ENCODE measurements around the gene SUCLA2. TPM values are rescaled to one million over a fixed set of nuclear protein-coding genes. Genes with fewer than 3 reads are reported as not detected.

The SUCLA2 gene
- total and polyA plus RNA-seq, 2 donors (not counting 1 experiment from before 2014, with no cell fraction given), result 15.9 to 33.7 TPM

DNA sequence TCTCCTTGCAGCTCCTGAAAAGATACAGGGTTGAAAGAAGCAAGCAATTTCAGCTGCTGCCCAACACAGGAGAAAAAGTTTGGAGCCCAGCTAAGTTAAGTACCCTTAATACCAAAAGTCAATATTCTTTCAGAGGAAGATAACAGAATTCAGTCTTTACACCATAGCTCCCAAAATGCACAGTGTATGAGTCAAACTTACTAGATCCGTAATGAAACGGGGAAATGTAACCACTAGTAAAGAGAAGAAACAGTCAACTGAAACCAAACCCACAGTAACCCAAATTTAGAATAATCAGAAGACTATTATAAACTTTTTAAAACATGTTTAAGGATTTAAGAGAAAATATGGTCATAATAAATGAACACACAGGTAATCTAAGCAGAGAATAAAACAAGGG is 45.2 kb downstream of the SUCLA2 start:
- TF ChIP-seq EZH2 (IDR thresholded peaks at IDR 0.05; ENCODE audit: borderline replicate concordance, insufficient read depth, low read depth, low read length, poor library complexity, severe bottlenecking), result no peak
- TF ChIP-seq, protein P1, sequence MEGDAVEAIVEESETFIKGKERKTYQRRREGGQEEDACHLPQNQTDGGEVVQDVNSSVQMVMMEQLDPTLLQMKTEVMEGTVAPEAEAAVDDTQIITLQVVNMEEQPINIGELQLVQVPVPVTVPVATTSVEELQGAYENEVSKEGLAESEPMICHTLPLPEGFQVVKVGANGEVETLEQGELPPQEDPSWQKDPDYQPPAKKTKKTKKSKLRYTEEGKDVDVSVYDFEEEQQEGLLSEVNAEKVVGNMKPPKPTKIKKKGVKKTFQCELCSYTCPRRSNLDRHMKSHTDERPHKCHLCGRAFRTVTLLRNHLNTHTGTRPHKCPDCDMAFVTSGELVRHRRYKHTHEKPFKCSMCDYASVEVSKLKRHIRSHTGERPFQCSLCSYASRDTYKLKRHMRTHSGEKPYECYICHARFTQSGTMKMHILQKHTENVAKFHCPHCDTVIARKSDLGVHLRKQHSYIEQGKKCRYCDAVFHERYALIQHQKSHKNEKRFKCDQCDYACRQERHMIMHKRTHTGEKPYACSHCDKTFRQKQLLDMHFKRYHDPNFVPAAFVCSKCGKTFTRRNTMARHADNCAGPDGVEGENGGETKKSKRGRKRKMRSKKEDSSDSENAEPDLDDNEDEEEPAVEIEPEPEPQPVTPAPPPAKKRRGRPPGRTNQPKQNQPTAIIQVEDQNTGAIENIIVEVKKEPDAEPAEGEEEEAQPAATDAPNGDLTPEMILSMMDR (IDR thresholded peaks at IDR 0.05), result no peak
- ATAC-seq (ENCODE audit: low read depth), result no peak
- no peaks in the 10 kb centered on the region for H3K79me2 ChIP-seq (ENCODE audit: control insufficient read depth, insufficient read depth, low read length)
- H2AFZ ChIP-seq (ENCODE audit: insufficient read depth, low read depth, low read length, poor library complexity, severe bottlenecking), result no peak overlapping the region
- H3K36me3 ChIP-seq (replicated peaks in 1 of 2; ENCODE audit: control extremely low read depth in 1 of 2, control insufficient read depth in 1 of 2, extremely low read depth in 1 of 2, insufficient read depth in 2 of 2, low read length in 1 of 2), result peaks cover 8 to 24% of the 10 kb centered on the region in 2 experiments
- H3K27ac ChIP-seq (ENCODE audit: low read length in 2 of 2), result no peak overlapping the region
- no CpG with 5 or more reads among the region's 2 CpGs for WGBS (ENCODE audit: insufficient coverage)
- H3K4me1 ChIP-seq (ENCODE audit: control insufficient read depth in 2 of 2, insufficient read depth in 2 of 2, low read length in 2 of 2), result no peaks in the 10 kb centered on the region
- CTCF ChIA-PET, result no interaction called here
- no peak overlapping the region for H3K4me3 ChIP-seq (ENCODE audit: control extremely low read depth in 1 of 5, extremely low read depth in 1 of 5, insufficient read depth in 1 of 5, low read depth in 2 of 5, low read length in 4 of 5)
- intact Hi-C loops (cut with micrococcal nuclease), result no loop called here
- POLR2A ChIA-PET, result no interaction called here
- DNase-seq, result no peak
- Mint-ChIP-seq H3K4me1 (no peaks in the 10 kb centered on the region), H3K27me3 (no peaks in the 10 kb centered on the region), H3K4me3 (no peak overlapping the region), H3K9me3 (ENCODE audit: insufficient read depth) (peaks cover 14% of the 10 kb centered on the region), H3K27ac (no peak overlapping the region)
- H3K9ac ChIP-seq (ENCODE audit: low read length), result no peak overlapping the region
- H4K20me1 ChIP-seq (ENCODE audit: control insufficient read depth, insufficient read depth, low read length, poor library complexity, severe bottlenecking), result no peaks in the 10 kb centered on the region
- H3K9me3 ChIP-seq (ENCODE audit: control extremely low read depth in 1 of 3, control insufficient read depth in 2 of 3, insufficient read depth in 1 of 3, low read length in 2 of 3), result peaks cover 3 to 21% (median 8%) of the 10 kb centered on the region in 3 donors
- H3K4me2 ChIP-seq (replicated peaks; ENCODE audit: low read depth, low read length, poor library complexity, severe bottlenecking), result no peak overlapping the region
- H3K27me3 ChIP-seq (replicated peaks in 1 of 4; ENCODE audit: control extremely low read depth in 1 of 4, control insufficient read depth in 3 of 4, insufficient read depth in 4 of 4, low read length in 3 of 4), result no peaks in the 10 kb centered on the region

DNA sequence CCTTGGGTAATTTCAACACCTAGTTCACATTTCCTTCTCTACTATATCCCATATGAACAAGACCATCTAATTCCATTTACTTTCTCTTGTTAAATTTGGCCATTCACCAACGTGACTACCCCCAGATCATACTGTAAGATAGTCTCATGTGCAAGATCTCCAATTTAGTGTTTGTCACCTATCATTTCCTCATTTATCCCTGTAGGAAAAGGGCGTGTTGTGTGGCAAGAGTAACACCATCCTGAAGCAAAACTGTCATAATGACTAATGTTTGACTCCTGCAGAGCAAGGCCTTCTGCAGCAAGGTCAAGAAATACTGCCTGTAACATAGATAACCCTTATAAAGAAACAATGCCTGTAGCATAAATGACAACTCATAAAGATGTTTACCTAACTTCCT is 51.3 kb downstream of the SUCLA2 start:
- H3K27me3 Mint-ChIP-seq, result no peaks in the 10 kb centered on the region
- intact Hi-C loops (cut with micrococcal nuclease), result no loop called here

More for the DNA sequence above, 51.3 kb downstream of the SUCLA2 start:
- ChIA-PET CTCF (no interaction called here), POLR2A (no interaction called here)
- no peak overlapping the region for H3K4me3 Mint-ChIP-seq
- no peaks in the 10 kb centered on the region for H3K9me3 ChIP-seq (ENCODE audit: control extremely low read depth in 1 of 3, control insufficient read depth in 2 of 3, insufficient read depth in 1 of 3, low read length in 2 of 3)
- H3K27me3 ChIP-seq (replicated peaks in 1 of 4; ENCODE audit: control extremely low read depth in 1 of 4, control insufficient read depth in 3 of 4, insufficient read depth in 4 of 4, low read length in 3 of 4), result no peaks in the 10 kb centered on the region
- ATAC-seq (ENCODE audit: low read depth), result no peak
- H3K27ac Mint-ChIP-seq, result no peak overlapping the region
- TF ChIP-seq, protein P1 (IDR thresholded peaks at IDR 0.05), result no peak
- no peak for TF ChIP-seq EZH2 (IDR thresholded peaks at IDR 0.05; ENCODE audit: borderline replicate concordance, insufficient read depth, low read depth, low read length, poor library complexity, severe bottlenecking)
- H2AFZ ChIP-seq (ENCODE audit: insufficient read depth, low read depth, low read length, poor library complexity, severe bottlenecking), result no peak overlapping the region
- no peaks in the 10 kb centered on the region for H3K79me2 ChIP-seq (ENCODE audit: control insufficient read depth, insufficient read depth, low read length)
- H3K4me1 Mint-ChIP-seq, result no peaks in the 10 kb centered on the region
- H3K27ac ChIP-seq (ENCODE audit: low read length in 2 of 2), result no peak overlapping the region
- peaks cover 0 to 38% of the 10 kb centered on the region in 2 experiments for H3K36me3 ChIP-seq (replicated peaks in 1 of 2; ENCODE audit: control extremely low read depth in 1 of 2, control insufficient read depth in 1 of 2, extremely low read depth in 1 of 2, insufficient read depth in 2 of 2, low read length in 1 of 2)
- no peaks in the 10 kb centered on the region for H4K20me1 ChIP-seq (ENCODE audit: control insufficient read depth, insufficient read depth, low read length, poor library complexity, severe bottlenecking)
- H3K4me2 ChIP-seq (replicated peaks; ENCODE audit: low read depth, low read length, poor library complexity, severe bottlenecking), result no peak overlapping the region
- no peaks in the 10 kb centered on the region for H3K4me1 ChIP-seq (ENCODE audit: control insufficient read depth in 2 of 2, insufficient read depth in 2 of 2, low read length in 2 of 2)
- H3K9me3 Mint-ChIP-seq (ENCODE audit: insufficient read depth), result no peaks in the 10 kb centered on the region
- no peak for DNase-seq
- H3K9ac ChIP-seq (ENCODE audit: low read length), result no peak overlapping the region
- no peak overlapping the region for H3K4me3 ChIP-seq (ENCODE audit: control extremely low read depth in 1 of 5, extremely low read depth in 1 of 5, insufficient read depth in 1 of 5, low read depth in 2 of 5, low read length in 4 of 5)
- WGBS (ENCODE audit: insufficient coverage), result 100% methylated on average over 1 of the region's 2 CpGs
